Measurements from ENCODE around the gene PDCD1. TPM values are rescaled to one million over a fixed set of nuclear protein-coding genes. Genes with fewer than 3 reads are reported as not detected.

The PDCD1 gene
- total and polyA plus RNA-seq, 2 experiments from 2014 or later = 0.44 TPM; not detected in 1

DNA sequence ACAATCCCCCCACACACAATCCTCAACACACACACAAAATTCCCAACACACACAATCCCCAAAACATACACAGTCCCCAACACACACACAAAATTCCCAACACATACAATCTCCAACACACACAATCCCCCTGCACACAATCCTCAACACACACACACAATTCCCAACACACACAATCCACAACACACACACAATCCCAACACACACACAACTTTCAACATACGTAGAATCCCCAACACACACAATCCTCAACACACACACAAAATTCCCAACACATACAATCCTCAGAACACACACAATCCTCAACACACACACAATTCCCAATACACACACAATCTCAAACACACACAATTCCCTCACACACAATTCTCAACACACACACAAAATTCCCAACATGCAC is 2.6 kb upstream of the PDCD1 start:
- 93% methylated on average over 1 of the region's 1 CpG for WGBS (ENCODE audit: low lambda C conversion rate, missing lambda C conversion rate)
- H3K4me1 ChIP-seq (ENCODE audit: insufficient read depth) = peaks cover 7% of the 10 kb centered on the region
- H3K4me2 ChIP-seq = no peak overlapping the region
- H3K27me3 ChIP-seq = no peaks in the 10 kb centered on the region
- TF ChIP-seq, protein P1, sequence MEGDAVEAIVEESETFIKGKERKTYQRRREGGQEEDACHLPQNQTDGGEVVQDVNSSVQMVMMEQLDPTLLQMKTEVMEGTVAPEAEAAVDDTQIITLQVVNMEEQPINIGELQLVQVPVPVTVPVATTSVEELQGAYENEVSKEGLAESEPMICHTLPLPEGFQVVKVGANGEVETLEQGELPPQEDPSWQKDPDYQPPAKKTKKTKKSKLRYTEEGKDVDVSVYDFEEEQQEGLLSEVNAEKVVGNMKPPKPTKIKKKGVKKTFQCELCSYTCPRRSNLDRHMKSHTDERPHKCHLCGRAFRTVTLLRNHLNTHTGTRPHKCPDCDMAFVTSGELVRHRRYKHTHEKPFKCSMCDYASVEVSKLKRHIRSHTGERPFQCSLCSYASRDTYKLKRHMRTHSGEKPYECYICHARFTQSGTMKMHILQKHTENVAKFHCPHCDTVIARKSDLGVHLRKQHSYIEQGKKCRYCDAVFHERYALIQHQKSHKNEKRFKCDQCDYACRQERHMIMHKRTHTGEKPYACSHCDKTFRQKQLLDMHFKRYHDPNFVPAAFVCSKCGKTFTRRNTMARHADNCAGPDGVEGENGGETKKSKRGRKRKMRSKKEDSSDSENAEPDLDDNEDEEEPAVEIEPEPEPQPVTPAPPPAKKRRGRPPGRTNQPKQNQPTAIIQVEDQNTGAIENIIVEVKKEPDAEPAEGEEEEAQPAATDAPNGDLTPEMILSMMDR (IDR thresholded peaks at IDR 0.05; ENCODE audit: poor library complexity) = no peak
- TF ChIP-seq EZH2phosphoT487 (IDR thresholded peaks at IDR 0.05; ENCODE audit: low read depth, severe bottlenecking, unreplicated experiment) = no peak
- no peak for TF ChIP-seq EZH2 (IDR thresholded peaks at IDR 0.05; ENCODE audit: borderline replicate concordance)
- H3K9me2 ChIP-seq (replicated peaks; ENCODE audit: insufficient read depth) = no peaks in the 10 kb centered on the region
- H3K27ac ChIP-seq = no peak overlapping the region
- no peaks in the 10 kb centered on the region for H3K79me2 ChIP-seq
- no peak overlapping the region for H2AFZ ChIP-seq
- no peaks in the 10 kb centered on the region for H3K36me3 ChIP-seq (replicated peaks; ENCODE audit: insufficient read depth, low read depth)
- H3K9me3 ChIP-seq (ENCODE audit: low read depth) = no peaks in the 10 kb centered on the region
- no peaks in the 10 kb centered on the region for H4K20me1 ChIP-seq (ENCODE audit: insufficient read depth, poor library complexity, severe bottlenecking)
- no peak for DNase-seq (ENCODE audit: low spot score)
- no peak overlapping the region for H3K4me3 ChIP-seq

DNA sequence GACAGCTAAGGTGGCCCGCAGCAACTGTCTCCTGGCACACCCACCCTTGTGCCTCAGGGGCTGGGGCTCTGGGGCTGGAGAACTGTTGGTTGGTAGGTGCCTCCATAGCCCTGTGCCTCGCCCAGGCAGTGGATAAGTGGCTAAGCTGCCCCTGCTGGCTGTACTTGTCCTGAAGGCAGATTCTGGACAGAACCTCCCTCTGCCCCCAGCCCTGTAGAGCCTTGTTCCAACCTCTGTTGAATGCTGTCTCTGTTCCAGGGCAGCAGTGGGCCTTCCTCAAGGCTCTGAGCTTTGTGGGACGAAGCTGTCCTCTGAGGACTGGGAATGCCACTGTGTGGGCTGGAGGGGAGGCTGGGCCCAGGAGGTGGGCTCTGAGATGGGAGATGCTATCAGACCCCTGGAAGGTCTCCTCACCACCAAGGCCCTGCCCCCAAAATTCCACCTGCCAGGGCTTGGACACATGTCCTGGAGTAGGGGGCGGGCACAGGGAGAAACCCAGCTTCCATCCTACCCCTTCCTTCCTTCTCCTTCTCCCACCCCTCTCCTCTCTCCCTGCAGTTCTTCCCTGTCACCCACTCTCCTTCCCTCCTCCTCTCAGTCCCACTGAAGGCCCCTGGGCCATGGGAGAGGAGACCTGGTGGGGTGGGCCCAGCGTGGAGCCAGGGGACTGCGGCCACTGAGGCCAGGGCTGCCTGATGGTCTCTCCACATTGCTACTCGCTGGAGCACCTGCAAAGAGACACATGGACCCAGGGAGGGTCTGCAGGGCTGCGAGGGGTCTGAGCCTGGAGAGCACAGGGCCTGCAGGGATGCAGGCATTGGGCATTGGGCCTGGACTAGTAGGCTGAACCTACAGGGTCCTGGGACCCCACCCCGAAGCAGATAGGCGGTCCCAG is 1.7 kb upstream of the PDCD1 start:
- Histone ChIP-seq H2AFZ (no peak overlapping the region), H3K27me3 (no peaks in the 10 kb centered on the region), H3K4me3 (no peak overlapping the region), H4K20me1 (ENCODE audit: insufficient read depth, poor library complexity, severe bottlenecking) (no peaks in the 10 kb centered on the region), H3K9me2 (replicated peaks; ENCODE audit: insufficient read depth) (no peaks in the 10 kb centered on the region), H3K9me3 (ENCODE audit: low read depth) (no peaks in the 10 kb centered on the region), H3K79me2 (no peaks in the 10 kb centered on the region), H3K4me2 (peak overlapping the region; percentile 41), H3K4me1 (ENCODE audit: insufficient read depth) (peaks cover 7% of the 10 kb centered on the region), H3K27ac (peak overlapping the region; percentile 23), H3K36me3 (replicated peaks; ENCODE audit: insufficient read depth, low read depth) (no peaks in the 10 kb centered on the region)
- WGBS (ENCODE audit: low lambda C conversion rate, missing lambda C conversion rate) = 92% methylated on average over 9 of the region's 10 CpGs
- DNase-seq (ENCODE audit: low spot score) = no peak
- TF ChIP-seq EZH2 (IDR thresholded peaks at IDR 0.05; ENCODE audit: borderline replicate concordance) = no peak
- TF ChIP-seq, protein P1 (IDR thresholded peaks at IDR 0.05; ENCODE audit: poor library complexity) = no peak
- no peak for TF ChIP-seq EZH2phosphoT487 (IDR thresholded peaks at IDR 0.05; ENCODE audit: low read depth, severe bottlenecking, unreplicated experiment)

DNA sequence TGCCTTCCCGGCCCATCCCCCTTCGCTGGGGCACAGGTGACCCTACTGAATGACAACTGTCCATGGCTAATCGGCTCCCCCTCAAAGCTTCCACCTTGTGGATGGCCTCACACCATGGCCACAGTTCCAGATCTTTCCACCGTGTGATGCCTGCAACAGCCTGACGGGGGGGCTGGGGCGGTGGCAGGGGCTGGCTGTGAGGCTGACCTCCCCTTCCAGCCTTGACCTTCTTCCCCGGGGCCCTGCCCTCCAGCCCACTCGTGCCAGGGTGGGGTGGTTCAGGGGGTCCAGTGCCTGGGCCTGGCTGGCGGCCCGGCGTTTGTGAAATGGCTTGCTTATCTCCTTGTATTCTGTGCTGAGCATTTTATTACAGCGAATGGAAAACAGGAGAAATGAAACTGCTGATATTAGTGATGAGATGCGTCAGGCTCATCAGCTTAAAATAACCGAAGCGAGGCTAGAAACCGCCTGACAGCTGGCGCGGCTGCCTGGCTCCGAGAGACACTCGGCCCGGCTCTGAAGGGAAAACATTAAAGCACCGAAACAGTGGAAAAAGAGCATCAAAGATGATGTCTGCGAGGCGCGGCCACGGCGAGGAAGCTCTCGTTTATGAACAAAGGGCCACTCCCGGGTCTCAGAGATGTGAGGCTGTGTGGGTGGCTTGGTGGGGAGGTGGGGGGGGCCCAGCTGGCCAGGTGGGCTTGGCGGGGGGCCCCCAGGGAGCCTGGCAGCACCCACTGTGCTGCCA is 916 bp upstream of the PDCD1 start:
- TF ChIP-seq, protein P1 (IDR thresholded peaks at IDR 0.05; ENCODE audit: poor library complexity) = no peak
- no peak for TF ChIP-seq EZH2 (IDR thresholded peaks at IDR 0.05; ENCODE audit: borderline replicate concordance)
- no peak for TF ChIP-seq EZH2phosphoT487 (IDR thresholded peaks at IDR 0.05; ENCODE audit: low read depth, severe bottlenecking, unreplicated experiment)
- H3K9me3 ChIP-seq (ENCODE audit: low read depth) = no peaks in the 10 kb centered on the region
- H3K27ac ChIP-seq = peak overlapping the region; percentile 23
- H3K36me3 ChIP-seq (replicated peaks; ENCODE audit: insufficient read depth, low read depth) = no peaks in the 10 kb centered on the region
- DNase-seq (ENCODE audit: low spot score) = no peak
- peak overlapping the region; percentile 41 for H3K4me2 ChIP-seq
- H3K79me2 ChIP-seq = no peaks in the 10 kb centered on the region
- no peak overlapping the region for H2AFZ ChIP-seq
- peaks cover 7% of the 10 kb centered on the region for H3K4me1 ChIP-seq (ENCODE audit: insufficient read depth)
- WGBS (ENCODE audit: low lambda C conversion rate, missing lambda C conversion rate) = 70% methylated on average over 28 of the region's 30 CpGs
- H4K20me1 ChIP-seq (ENCODE audit: insufficient read depth, poor library complexity, severe bottlenecking) = no peaks in the 10 kb centered on the region
- H3K9me2 ChIP-seq (replicated peaks; ENCODE audit: insufficient read depth) = no peaks in the 10 kb centered on the region
- H3K4me3 ChIP-seq = no peak overlapping the region
- no peaks in the 10 kb centered on the region for H3K27me3 ChIP-seq
